Measurements from ENCODE around the gene C5orf15. TPM values are rescaled to one million over a fixed set of nuclear protein-coding genes. Genes with fewer than 3 reads are reported as not detected.

Gene C5orf15
- polyA plus RNA-seq, 1 donor (not counting 4 experiments of a cell fraction or from before 2014, with no cell fraction given), result 86.9 TPM

- dilution Hi-C loops (cut with MboI; ENCODE audit: extremely low pct_ligation_motif_present, low sequenced_read_pairs), result no loop called here
- peaks cover 46% of the 10 kb centered on the region for H3K79me2 ChIP-seq (ENCODE audit: control insufficient read depth, insufficient read depth, low read length)
- no peak overlapping the region for H3K9ac ChIP-seq (ENCODE audit: control insufficient read depth, extremely low read depth, insufficient read depth, low read length)
- peaks cover 2% of the 10 kb centered on the region for H4K20me1 ChIP-seq (ENCODE audit: control insufficient read depth, extremely low read depth, insufficient read depth, low read length)
- FAIRE-seq (no peak), DNase-seq (ENCODE audit: low read depth, low spot score) (no peak)
- no peaks in the 10 kb centered on the region for H3K9me1 ChIP-seq (ENCODE audit: control insufficient read depth, extremely low read depth, insufficient read depth, low read length)
- no peak overlapping the region for H2AFZ ChIP-seq (ENCODE audit: control insufficient read depth, low read length)
- H3K4me1 ChIP-seq (ENCODE audit: control insufficient read depth, extremely low read depth, insufficient read depth, low read length), result peaks cover 5% of the 10 kb centered on the region
- no peaks in the 10 kb centered on the region for H3K27me3 ChIP-seq (ENCODE audit: control insufficient read depth, extremely low read depth, insufficient read depth, low read length)
- H3K4me3 ChIP-seq (ENCODE audit: control insufficient read depth in 2 of 3, extremely low read depth in 1 of 3, insufficient read depth in 2 of 3, low read depth in 1 of 3, low read length in 3 of 3), result no peak overlapping the region
- no peak overlapping the region for H3K4me2 ChIP-seq (ENCODE audit: control insufficient read depth, extremely low read depth, insufficient read depth, low read depth, low read length)
- no peak overlapping the region for H3K27ac ChIP-seq (ENCODE audit: control insufficient read depth, insufficient read depth, low read length)
- peaks cover 0 to 5% of the 10 kb centered on the region in 2 experiments for H3K36me3 ChIP-seq (ENCODE audit: control insufficient read depth in 2 of 2, extremely low read depth in 1 of 2, insufficient read depth in 2 of 2, low read length in 2 of 2)
- no peaks in the 10 kb centered on the region for H3K9me3 ChIP-seq (ENCODE audit: control insufficient read depth, low read depth, low read length)
- TF ChIP-seq EZH2 (IDR thresholded peaks at IDR 0.05; ENCODE audit: low read length) (no peak), CTCF (optimal IDR thresholded peaks at IDR 0.05 in 1 of 3, IDR thresholded peaks at IDR 0.05 in 1 of 3, conservative IDR thresholded peaks at IDR 0.05 in 1 of 3; ENCODE audit: extremely low read depth in 1 of 3, insufficient read depth in 2 of 3, low read length in 3 of 3) (no peak)
Measured at GRCh38 chr5:133962131-133962530, 6.3 kb downstream of the C5orf15 start.

GRCh38 chr5:133959643-133960042 lies 8.8 kb downstream of the C5orf15 start:
- Histone ChIP-seq H3K9ac (ENCODE audit: control insufficient read depth, extremely low read depth, insufficient read depth, low read length) (no peak overlapping the region), H2AFZ (ENCODE audit: control insufficient read depth, low read length) (no peak overlapping the region), H3K79me2 (ENCODE audit: control insufficient read depth, insufficient read depth, low read length) (peaks cover 25% of the 10 kb centered on the region), H3K9me3 (ENCODE audit: control insufficient read depth, low read depth, low read length) (no peaks in the 10 kb centered on the region), H3K36me3 (ENCODE audit: control insufficient read depth in 2 of 2, extremely low read depth in 1 of 2, insufficient read depth in 2 of 2, low read length in 2 of 2) (peaks cover 0 to 8% of the 10 kb centered on the region in 2 experiments), H3K27me3 (ENCODE audit: control insufficient read depth, extremely low read depth, insufficient read depth, low read length) (no peaks in the 10 kb centered on the region), H3K9me1 (ENCODE audit: control insufficient read depth, extremely low read depth, insufficient read depth, low read length) (no peaks in the 10 kb centered on the region), H4K20me1 (ENCODE audit: control insufficient read depth, extremely low read depth, insufficient read depth, low read length) (peaks cover 2% of the 10 kb centered on the region), H3K27ac (ENCODE audit: control insufficient read depth, insufficient read depth, low read length) (no peak overlapping the region), H3K4me2 (ENCODE audit: control insufficient read depth, extremely low read depth, insufficient read depth, low read depth, low read length) (no peak overlapping the region), H3K4me1 (ENCODE audit: control insufficient read depth, extremely low read depth, insufficient read depth, low read length) (peaks cover 3% of the 10 kb centered on the region), H3K4me3 (ENCODE audit: control insufficient read depth in 2 of 3, extremely low read depth in 1 of 3, insufficient read depth in 2 of 3, low read depth in 1 of 3, low read length in 3 of 3) (no peak overlapping the region)
- FAIRE-seq (no peak), DNase-seq (ENCODE audit: low read depth, low spot score) (no peak)
- TF ChIP-seq CTCF (optimal IDR thresholded peaks at IDR 0.05 in 1 of 3, IDR thresholded peaks at IDR 0.05 in 1 of 3, conservative IDR thresholded peaks at IDR 0.05 in 1 of 3; ENCODE audit: extremely low read depth in 1 of 3, insufficient read depth in 2 of 3, low read length in 3 of 3) (no peak), EZH2 (IDR thresholded peaks at IDR 0.05; ENCODE audit: low read length) (no peak)
- dilution Hi-C loops (cut with MboI; ENCODE audit: extremely low pct_ligation_motif_present, low sequenced_read_pairs), result no loop called here
